ENCODE measurements around the gene ZNF311. TPM values are rescaled to one million over a fixed set of nuclear protein-coding genes. Genes with fewer than 3 reads are reported as not detected.
A peak's percentile ranks its signal among the peaks of the same experiment; 100 is the strongest.

ZNF311 gene
- total RNA-seq, 1 experiment from 2014 or later, result 0.39 TPM

DNA sequence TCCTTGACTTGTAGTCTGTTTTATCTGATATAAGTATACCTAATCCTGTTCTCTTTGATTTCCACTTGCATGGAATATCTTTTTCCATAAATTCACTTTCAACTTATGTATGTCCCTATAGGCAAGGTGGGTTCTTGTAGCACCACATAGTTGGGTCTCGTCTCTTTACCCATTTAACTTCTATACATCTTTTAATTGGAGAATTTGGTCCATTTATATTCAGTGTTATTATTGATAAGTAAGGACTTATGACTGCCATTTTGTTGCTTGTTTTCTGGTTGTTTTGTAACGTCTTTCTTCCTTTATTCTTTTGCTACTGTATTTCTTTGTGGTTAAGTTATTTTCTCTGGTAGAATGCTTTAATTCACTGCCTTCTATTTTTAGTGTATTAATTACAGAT lies 14.5 kb upstream of the ZNF311 start:
- BruUV-seq (replicated peaks), result no TSS peak
- H3K4me1 ChIP-seq (ENCODE audit: control insufficient read depth, insufficient read depth, low read length), result no peaks in the 10 kb centered on the region
- no peak for TF ChIP-seq SIN3A (IDR thresholded peaks at IDR 0.05; ENCODE audit: borderline replicate concordance, insufficient read depth, low read depth, low read length)
- peaks cover 4% of the 10 kb centered on the region for H3K27me3 ChIP-seq (ENCODE audit: control insufficient read depth, insufficient read depth, low read length)
- H3K4me3 ChIP-seq (ENCODE audit: low read depth in 2 of 2, low read length in 2 of 2), result no peak overlapping the region
- H3K36me3 ChIP-seq (ENCODE audit: control insufficient read depth, insufficient read depth, low read length), result no peaks in the 10 kb centered on the region
- intact Hi-C loops (cut with micrococcal nuclease; ENCODE audit: unreplicated experiment) (loop anchor here (10.0 kb wide), 1 partner anchor 565 kb away; the partner anchor contains the start of gene OR2H2), in situ Hi-C loops (cut with HindIII; ENCODE audit: low pct_unique_long_range_greater_than_20kb, low sequenced_read_pairs) (no loop called here)
- H3K9me3 ChIP-seq (ENCODE audit: control insufficient read depth, insufficient read depth, low read depth, low read length), result no peaks in the 10 kb centered on the region
- ATAC-seq (no peak), DNase-seq (ENCODE audit: low read depth, low spot score) (no peak)
- H3K27ac ChIP-seq (ENCODE audit: low read length), result no peak overlapping the region
- ChIA-PET POLR2A (no interaction called here), CTCF (no interaction called here)

DNA sequence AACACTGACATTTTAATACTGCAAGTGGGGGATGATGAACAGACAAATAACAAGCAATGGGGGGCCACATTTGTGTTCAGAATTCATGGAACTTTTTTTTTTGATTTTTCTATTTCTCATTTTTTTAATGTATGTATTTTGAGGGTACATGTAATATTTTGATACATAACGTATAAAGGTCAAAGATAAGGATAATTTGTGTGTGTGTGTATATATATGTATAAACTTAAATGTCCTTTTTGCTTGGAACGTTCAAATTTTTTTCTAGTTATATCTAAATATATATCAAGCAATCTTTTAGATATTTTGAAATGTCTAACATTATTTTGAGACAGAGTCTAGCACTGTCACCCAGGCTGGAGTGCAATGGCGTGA lies 12.3 kb upstream of the ZNF311 start:
- H3K27ac ChIP-seq (ENCODE audit: low read length), result no peak overlapping the region
- in situ Hi-C loops (cut with HindIII; ENCODE audit: low pct_unique_long_range_greater_than_20kb, low sequenced_read_pairs), result no loop called here
- TF ChIP-seq, protein P1, sequence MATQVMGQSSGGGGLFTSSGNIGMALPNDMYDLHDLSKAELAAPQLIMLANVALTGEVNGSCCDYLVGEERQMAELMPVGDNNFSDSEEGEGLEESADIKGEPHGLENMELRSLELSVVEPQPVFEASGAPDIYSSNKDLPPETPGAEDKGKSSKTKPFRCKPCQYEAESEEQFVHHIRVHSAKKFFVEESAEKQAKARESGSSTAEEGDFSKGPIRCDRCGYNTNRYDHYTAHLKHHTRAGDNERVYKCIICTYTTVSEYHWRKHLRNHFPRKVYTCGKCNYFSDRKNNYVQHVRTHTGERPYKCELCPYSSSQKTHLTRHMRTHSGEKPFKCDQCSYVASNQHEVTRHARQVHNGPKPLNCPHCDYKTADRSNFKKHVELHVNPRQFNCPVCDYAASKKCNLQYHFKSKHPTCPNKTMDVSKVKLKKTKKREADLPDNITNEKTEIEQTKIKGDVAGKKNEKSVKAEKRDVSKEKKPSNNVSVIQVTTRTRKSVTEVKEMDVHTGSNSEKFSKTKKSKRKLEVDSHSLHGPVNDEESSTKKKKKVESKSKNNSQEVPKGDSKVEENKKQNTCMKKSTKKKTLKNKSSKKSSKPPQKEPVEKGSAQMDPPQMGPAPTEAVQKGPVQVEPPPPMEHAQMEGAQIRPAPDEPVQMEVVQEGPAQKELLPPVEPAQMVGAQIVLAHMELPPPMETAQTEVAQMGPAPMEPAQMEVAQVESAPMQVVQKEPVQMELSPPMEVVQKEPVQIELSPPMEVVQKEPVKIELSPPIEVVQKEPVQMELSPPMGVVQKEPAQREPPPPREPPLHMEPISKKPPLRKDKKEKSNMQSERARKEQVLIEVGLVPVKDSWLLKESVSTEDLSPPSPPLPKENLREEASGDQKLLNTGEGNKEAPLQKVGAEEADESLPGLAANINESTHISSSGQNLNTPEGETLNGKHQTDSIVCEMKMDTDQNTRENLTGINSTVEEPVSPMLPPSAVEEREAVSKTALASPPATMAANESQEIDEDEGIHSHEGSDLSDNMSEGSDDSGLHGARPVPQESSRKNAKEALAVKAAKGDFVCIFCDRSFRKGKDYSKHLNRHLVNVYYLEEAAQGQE (IDR thresholded peaks at IDR 0.05; ENCODE audit: insufficient read depth in 1 of 2, low read depth in 2 of 2, low read length in 1 of 2), result no peak
- TF ChIP-seq TCF7L2 (IDR thresholded peaks at IDR 0.05; ENCODE audit: low read depth, low read length) (no peak), POLR2AphosphoS5 (IDR thresholded peaks at IDR 0.05; ENCODE audit: low read depth, low read length) (no peak), SIN3A (IDR thresholded peaks at IDR 0.05; ENCODE audit: borderline replicate concordance, insufficient read depth, low read depth, low read length) (no peak)
- TF ChIP-seq, protein P2, sequence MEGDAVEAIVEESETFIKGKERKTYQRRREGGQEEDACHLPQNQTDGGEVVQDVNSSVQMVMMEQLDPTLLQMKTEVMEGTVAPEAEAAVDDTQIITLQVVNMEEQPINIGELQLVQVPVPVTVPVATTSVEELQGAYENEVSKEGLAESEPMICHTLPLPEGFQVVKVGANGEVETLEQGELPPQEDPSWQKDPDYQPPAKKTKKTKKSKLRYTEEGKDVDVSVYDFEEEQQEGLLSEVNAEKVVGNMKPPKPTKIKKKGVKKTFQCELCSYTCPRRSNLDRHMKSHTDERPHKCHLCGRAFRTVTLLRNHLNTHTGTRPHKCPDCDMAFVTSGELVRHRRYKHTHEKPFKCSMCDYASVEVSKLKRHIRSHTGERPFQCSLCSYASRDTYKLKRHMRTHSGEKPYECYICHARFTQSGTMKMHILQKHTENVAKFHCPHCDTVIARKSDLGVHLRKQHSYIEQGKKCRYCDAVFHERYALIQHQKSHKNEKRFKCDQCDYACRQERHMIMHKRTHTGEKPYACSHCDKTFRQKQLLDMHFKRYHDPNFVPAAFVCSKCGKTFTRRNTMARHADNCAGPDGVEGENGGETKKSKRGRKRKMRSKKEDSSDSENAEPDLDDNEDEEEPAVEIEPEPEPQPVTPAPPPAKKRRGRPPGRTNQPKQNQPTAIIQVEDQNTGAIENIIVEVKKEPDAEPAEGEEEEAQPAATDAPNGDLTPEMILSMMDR (IDR thresholded peaks at IDR 0.05), result no peak; the same call in 1 of the 2 replicates
- no peaks in the 10 kb centered on the region for H3K9me3 ChIP-seq (ENCODE audit: control insufficient read depth, insufficient read depth, low read depth, low read length)
- ATAC-seq, result no peak
- no TSS peak for BruUV-seq (replicated peaks)
- intact Hi-C loops (cut with micrococcal nuclease; ENCODE audit: unreplicated experiment), result loop anchor here (2.0 kb wide), 1 partner anchor 181 kb away; no protein-coding TSS in a partner anchor
- ChIA-PET POLR2A (no interaction called here), CTCF (no interaction called here)
- H3K36me3 ChIP-seq (ENCODE audit: control insufficient read depth, insufficient read depth, low read length), result no peaks in the 10 kb centered on the region
- peak overlapping the region in 1 of 2 experiments; percentile 99; a peak in 2 of 4 replicates for H3K4me3 ChIP-seq (ENCODE audit: low read depth in 2 of 2, low read length in 2 of 2)
- no peaks in the 10 kb centered on the region for H3K4me1 ChIP-seq (ENCODE audit: control insufficient read depth, insufficient read depth, low read length)
- no peak for DNase-seq (ENCODE audit: low read depth, low spot score)
- H3K27me3 ChIP-seq (ENCODE audit: control insufficient read depth, insufficient read depth, low read length), result no peaks in the 10 kb centered on the region
